Measurements from ENCODE around the gene SPDL1. TPM values are rescaled to one million over a fixed set of nuclear protein-coding genes. Genes with fewer than 3 reads are reported as not detected.

The SPDL1 gene
- total and polyA plus RNA-seq, 2 donors from 2014 or later = 3.2 to 6.8 TPM

DNA sequence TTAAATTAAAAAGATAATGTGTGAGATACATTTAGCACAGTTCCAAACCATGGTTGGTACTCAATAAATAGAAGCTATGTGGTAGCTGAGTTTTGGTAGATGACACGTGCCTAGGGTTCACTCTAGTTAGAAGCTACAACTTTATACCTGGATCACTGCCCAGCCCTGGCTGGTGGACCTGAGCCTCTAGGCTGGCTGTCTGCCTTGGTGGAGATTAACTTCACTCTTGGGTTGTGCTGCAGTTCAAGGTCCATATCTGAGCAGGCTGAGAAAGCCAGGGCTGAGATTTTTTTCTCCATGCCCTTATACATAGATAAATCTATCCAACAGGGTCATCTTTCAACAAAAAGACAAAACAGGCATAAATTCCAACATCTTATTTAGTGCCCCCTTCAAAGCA lies 44.6 kb upstream of the SPDL1 start:
- Histone ChIP-seq H3K27me3 (ENCODE audit: control insufficient read depth, insufficient read depth, low read length) (no peaks in the 10 kb centered on the region), H3K27ac (ENCODE audit: low read depth in 2 of 2, low read length in 2 of 2) (no peak overlapping the region), H3K9ac (ENCODE audit: low read length in 3 of 3) (no peak overlapping the region), H3K9me3 (ENCODE audit: control insufficient read depth in 2 of 3, insufficient read depth in 1 of 3, low read length in 3 of 3) (no peaks in the 10 kb centered on the region), H3K36me3 (ENCODE audit: control insufficient read depth in 2 of 3, insufficient read depth in 3 of 3, low read length in 3 of 3) (no peaks in the 10 kb centered on the region), H3K4me1 (ENCODE audit: control insufficient read depth in 2 of 3, insufficient read depth in 2 of 3, low read depth in 1 of 3, low read length in 3 of 3) (no peaks in the 10 kb centered on the region), H3K4me3 (ENCODE audit: low read length in 3 of 3) (no peak overlapping the region)
- DNase-seq = peak in 1 of 5 donors; percentile 27
- intact Hi-C loops (cut with DNase I) = no loop called here
- FAIRE-seq = peak; percentile 3
- TF ChIP-seq, protein P1, sequence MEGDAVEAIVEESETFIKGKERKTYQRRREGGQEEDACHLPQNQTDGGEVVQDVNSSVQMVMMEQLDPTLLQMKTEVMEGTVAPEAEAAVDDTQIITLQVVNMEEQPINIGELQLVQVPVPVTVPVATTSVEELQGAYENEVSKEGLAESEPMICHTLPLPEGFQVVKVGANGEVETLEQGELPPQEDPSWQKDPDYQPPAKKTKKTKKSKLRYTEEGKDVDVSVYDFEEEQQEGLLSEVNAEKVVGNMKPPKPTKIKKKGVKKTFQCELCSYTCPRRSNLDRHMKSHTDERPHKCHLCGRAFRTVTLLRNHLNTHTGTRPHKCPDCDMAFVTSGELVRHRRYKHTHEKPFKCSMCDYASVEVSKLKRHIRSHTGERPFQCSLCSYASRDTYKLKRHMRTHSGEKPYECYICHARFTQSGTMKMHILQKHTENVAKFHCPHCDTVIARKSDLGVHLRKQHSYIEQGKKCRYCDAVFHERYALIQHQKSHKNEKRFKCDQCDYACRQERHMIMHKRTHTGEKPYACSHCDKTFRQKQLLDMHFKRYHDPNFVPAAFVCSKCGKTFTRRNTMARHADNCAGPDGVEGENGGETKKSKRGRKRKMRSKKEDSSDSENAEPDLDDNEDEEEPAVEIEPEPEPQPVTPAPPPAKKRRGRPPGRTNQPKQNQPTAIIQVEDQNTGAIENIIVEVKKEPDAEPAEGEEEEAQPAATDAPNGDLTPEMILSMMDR (IDR thresholded peaks at IDR 0.05; ENCODE audit: borderline replicate concordance, extremely low read depth, insufficient read depth) = no peak

DNA sequence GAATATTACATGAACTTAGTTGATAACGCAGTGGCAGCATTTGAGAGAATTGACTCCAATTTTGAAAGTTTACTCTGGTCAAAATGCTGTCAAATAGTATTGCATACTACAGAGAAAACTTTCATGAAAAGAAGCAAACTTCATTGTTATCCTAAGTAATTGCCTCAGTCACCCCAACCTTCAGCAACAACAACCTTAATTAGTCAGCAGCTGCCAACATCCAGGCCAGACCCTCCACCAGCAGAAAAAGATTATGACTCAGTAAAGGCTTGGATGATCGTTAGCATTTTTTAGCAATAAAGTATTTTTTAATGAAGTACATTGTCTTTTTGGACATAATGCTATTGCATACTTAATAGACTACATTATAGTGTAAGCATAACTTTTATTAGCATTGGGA lies 40.8 kb upstream of the SPDL1 start:
- intact Hi-C loops (cut with DNase I) = no loop called here
- TF ChIP-seq, protein P1 (IDR thresholded peaks at IDR 0.05; ENCODE audit: borderline replicate concordance, extremely low read depth, insufficient read depth) = no peak
- Histone ChIP-seq H3K27ac (ENCODE audit: low read depth in 2 of 2, low read length in 2 of 2) (no peak overlapping the region), H3K9me3 (ENCODE audit: control insufficient read depth in 2 of 3, insufficient read depth in 1 of 3, low read length in 3 of 3) (no peaks in the 10 kb centered on the region), H3K4me3 (ENCODE audit: low read length in 3 of 3) (no peak overlapping the region), H3K27me3 (ENCODE audit: control insufficient read depth, insufficient read depth, low read length) (no peaks in the 10 kb centered on the region), H3K4me1 (ENCODE audit: control insufficient read depth in 2 of 3, insufficient read depth in 2 of 3, low read depth in 1 of 3, low read length in 3 of 3) (no peaks in the 10 kb centered on the region), H3K9ac (ENCODE audit: low read length in 3 of 3) (no peak overlapping the region), H3K36me3 (ENCODE audit: control insufficient read depth in 2 of 3, insufficient read depth in 3 of 3, low read length in 3 of 3) (no peaks in the 10 kb centered on the region)
- FAIRE-seq = no peak
- no peak for DNase-seq

DNA sequence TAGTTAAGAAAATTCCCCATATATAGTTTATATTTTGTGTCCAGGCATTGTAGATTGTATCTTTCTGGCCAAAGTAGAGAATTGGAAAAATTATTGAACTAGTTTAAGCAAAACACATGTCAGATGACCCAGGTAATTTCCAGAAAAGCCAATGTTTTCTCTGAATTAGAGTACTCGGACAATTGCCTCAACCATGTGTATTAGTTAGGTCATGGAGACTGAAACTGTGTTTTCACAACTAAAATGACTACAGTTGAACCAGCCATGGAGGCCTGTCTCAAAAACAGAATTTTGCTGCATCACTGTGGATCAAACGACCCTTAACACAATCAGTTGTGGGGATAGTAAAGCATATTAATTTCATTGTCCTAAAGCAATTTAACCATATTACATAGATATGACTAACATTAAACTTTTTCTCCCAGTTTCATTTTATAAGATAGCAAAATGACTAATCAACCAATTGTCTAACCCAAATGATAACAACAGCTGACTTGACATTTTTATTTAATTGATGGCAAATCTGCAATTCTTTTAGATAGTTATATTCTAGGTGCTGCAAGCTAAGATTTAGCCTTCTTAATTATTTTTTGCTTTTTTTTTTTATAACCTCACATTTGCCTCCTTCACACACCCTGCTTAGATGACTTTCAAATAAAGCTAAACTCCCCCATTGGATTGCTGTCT lies 39.2 kb upstream of the SPDL1 start:
- H3K27me3 ChIP-seq (ENCODE audit: control insufficient read depth, insufficient read depth, low read length) = no peaks in the 10 kb centered on the region
- intact Hi-C loops (cut with DNase I) = no loop called here
- H3K9ac ChIP-seq (ENCODE audit: low read length in 3 of 3) = no peak overlapping the region
- no peak for DNase-seq
- no peaks in the 10 kb centered on the region for H3K4me1 ChIP-seq (ENCODE audit: control insufficient read depth in 2 of 3, insufficient read depth in 2 of 3, low read depth in 1 of 3, low read length in 3 of 3)
- TF ChIP-seq, protein P1 (IDR thresholded peaks at IDR 0.05; ENCODE audit: borderline replicate concordance, extremely low read depth, insufficient read depth) = no peak
- H3K9me3 ChIP-seq (ENCODE audit: control insufficient read depth in 2 of 3, insufficient read depth in 1 of 3, low read length in 3 of 3) = no peaks in the 10 kb centered on the region
- FAIRE-seq = no peak
- no peak overlapping the region for H3K4me3 ChIP-seq (ENCODE audit: low read length in 3 of 3)
- no peaks in the 10 kb centered on the region for H3K36me3 ChIP-seq (ENCODE audit: control insufficient read depth in 2 of 3, insufficient read depth in 3 of 3, low read length in 3 of 3)
- H3K27ac ChIP-seq (ENCODE audit: low read depth in 2 of 2, low read length in 2 of 2) = no peak overlapping the region

DNA sequence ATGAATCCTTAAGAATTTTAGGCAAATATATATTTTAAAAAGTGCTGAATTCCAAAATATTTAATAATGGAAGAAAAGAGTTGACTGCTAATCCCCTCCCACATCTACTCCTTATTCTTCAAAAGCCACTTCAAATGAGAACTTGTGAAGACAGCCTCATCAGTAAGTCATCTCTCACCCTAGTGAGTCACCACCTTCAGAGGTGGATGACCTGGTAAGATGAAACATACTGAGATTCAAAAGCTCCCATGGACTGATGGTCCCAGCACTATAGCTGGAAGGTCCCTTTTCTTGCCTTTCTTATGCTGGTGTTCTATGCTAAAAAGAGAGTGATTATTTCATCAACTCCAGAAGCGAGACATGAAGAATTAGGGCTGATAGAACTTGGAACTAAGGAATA lies 37.8 kb upstream of the SPDL1 start:
- no peak for DNase-seq
- Histone ChIP-seq H3K9me3 (ENCODE audit: control insufficient read depth in 2 of 3, insufficient read depth in 1 of 3, low read length in 3 of 3) (no peaks in the 10 kb centered on the region), H3K4me3 (ENCODE audit: low read length in 3 of 3) (no peak overlapping the region), H3K27ac (ENCODE audit: low read depth in 2 of 2, low read length in 2 of 2) (no peak overlapping the region), H3K9ac (ENCODE audit: low read length in 3 of 3) (no peak overlapping the region), H3K36me3 (ENCODE audit: control insufficient read depth in 2 of 3, insufficient read depth in 3 of 3, low read length in 3 of 3) (no peaks in the 10 kb centered on the region), H3K4me1 (ENCODE audit: control insufficient read depth in 2 of 3, insufficient read depth in 2 of 3, low read depth in 1 of 3, low read length in 3 of 3) (no peaks in the 10 kb centered on the region), H3K27me3 (ENCODE audit: control insufficient read depth, insufficient read depth, low read length) (no peaks in the 10 kb centered on the region)
- TF ChIP-seq, protein P1 (IDR thresholded peaks at IDR 0.05; ENCODE audit: borderline replicate concordance, extremely low read depth, insufficient read depth) = no peak
- no peak for FAIRE-seq
- intact Hi-C loops (cut with DNase I) = no loop called here
